Measurements from ENCODE around the gene MREG. TPM values are rescaled to one million over a fixed set of nuclear protein-coding genes. Genes with fewer than 3 reads are reported as not detected.

Gene MREG
- polyA plus RNA-seq, 2 of the 4 experiments (the other 2 are of a cell fraction) = 6.4 to 8.0 TPM

GRCh38 chr2:216033403-216033802 is 20.1 kb upstream of the MREG start:
- DNase-seq (ENCODE audit: low read depth in 1 of 2, low spot score in 1 of 2) (no peak), ATAC-seq (no peak), FAIRE-seq (no peak)
- CTCF ChIA-PET = interaction anchor here (0.6 to 5.0 kb wide), 27 partner anchors 9 to 1932 kb away, joined by 3 to 31 read pairs (median 4); partner anchors contain the start of genes PECR, TMEM169 and XRCC5
- H3K27ac ChIP-seq = no peak overlapping the region
- no peaks in the 10 kb centered on the region for H3K9me3 ChIP-seq
- H3K4me3 ChIP-seq = no peak overlapping the region
- no peak for TF ChIP-seq MAFK (IDR thresholded peaks at IDR 0.05; ENCODE audit: partially characterized antibody)
- TF ChIP-seq CHD2 (IDR thresholded peaks at IDR 0.05; ENCODE audit: low read length, partially characterized antibody) = no peak
- TF ChIP-seq ELK1 (IDR thresholded peaks at IDR 0.05; ENCODE audit: low read depth, low read length) = no peak
- no peak for TF ChIP-seq ZNF302 (CRISPR knock-in tag; IDR thresholded peaks at IDR 0.05)
- no peak for TF ChIP-seq NPAS2 (CRISPR knock-in tag; IDR thresholded peaks at IDR 0.05; ENCODE audit: borderline replicate concordance)
- no peak for TF ChIP-seq RARB (CRISPR knock-in tag; IDR thresholded peaks at IDR 0.05)
- TF ChIP-seq PHF8 (IDR thresholded peaks at IDR 0.05; ENCODE audit: borderline replicate concordance, low read depth) = no peak
- TF ChIP-seq HES2 (IDR thresholded peaks at IDR 0.05) = no peak
- no peak for TF ChIP-seq SREBF2 (IDR thresholded peaks at IDR 0.05)
- TF ChIP-seq KDM5A (IDR thresholded peaks at IDR 0.05) = no peak
- no peak for TF ChIP-seq USF2 (IDR thresholded peaks at IDR 0.05)
- TF ChIP-seq HOXA7 (CRISPR knock-in tag; IDR thresholded peaks at IDR 0.05) = no peak
- no peak for TF ChIP-seq RCOR1 (IDR thresholded peaks at IDR 0.05; ENCODE audit: low read depth, low read length)
- TF ChIP-seq E2F6 (IDR thresholded peaks at IDR 0.05; ENCODE audit: borderline replicate concordance, low read depth) = no peak
- TF ChIP-seq JUNB (IDR thresholded peaks at IDR 0.05) = no peak
- WGBS (ENCODE audit: missing lambda C conversion rate) = 96% methylated on average over 3 of the region's 3 CpGs
- no peaks in the 10 kb centered on the region for H3K4me1 ChIP-seq
- POLR2A ChIA-PET = no interaction called here
- H3K4me2 ChIP-seq = no peak overlapping the region

GRCh38 chr2:216031960-216032689 is 18.8 kb upstream of the MREG start:
- ChIA-PET POLR2A (no interaction called here), CTCF (interaction anchor here (1.6 to 5.0 kb wide), 4 partner anchors 8 to 82 kb away, joined by 6 to 31 read pairs (median 13); no protein-coding TSS in a partner anchor)
- no peak overlapping the region for H3K4me2 ChIP-seq
- DNase-seq (ENCODE audit: low read depth in 1 of 2, low spot score in 1 of 2) = no peak
- FAIRE-seq = no peak
- no peaks in the 10 kb centered on the region for H3K4me1 ChIP-seq
- ATAC-seq = no peak
- no peak overlapping the region for H3K27ac ChIP-seq
- H3K4me3 ChIP-seq = no peak overlapping the region
- TF ChIP-seq TP53 (CRISPR knock-in tag; IDR thresholded peaks at IDR 0.05) (no peak), FOXS1 (CRISPR knock-in tag; IDR thresholded peaks at IDR 0.05) (no peak), RFX5 (IDR thresholded peaks at IDR 0.05) (no peak), GATA3 (IDR thresholded peaks at IDR 0.05; ENCODE audit: borderline replicate concordance) (no peak), NR3C1 (IDR thresholded peaks at IDR 0.05) (no peak)
- 90% methylated on average over 1 of the region's 1 CpG for WGBS (ENCODE audit: missing lambda C conversion rate)
- no peaks in the 10 kb centered on the region for H3K9me3 ChIP-seq

- Histone ChIP-seq H3K4me3 (no peak overlapping the region), H3K4me2 (no peak overlapping the region), H3K27ac (no peak overlapping the region), H3K4me1 (no peaks in the 10 kb centered on the region), H3K9me3 (no peaks in the 10 kb centered on the region)
- no peak for ATAC-seq
- CTCF ChIA-PET = interaction anchor here (0.6 kb wide), 2 partner anchors 45 to 1683 kb away, joined by 3 read pairs; no protein-coding TSS in a partner anchor
- WGBS (ENCODE audit: missing lambda C conversion rate) = 97% methylated on average over 3 of the region's 3 CpGs
- no peak for DNase-seq (ENCODE audit: low read depth in 1 of 2, low spot score in 1 of 2)
- FAIRE-seq = no peak
- POLR2A ChIA-PET = no interaction called here
- TF ChIP-seq HES2 (IDR thresholded peaks at IDR 0.05) = no peak
- no peak for TF ChIP-seq BCL3 (IDR thresholded peaks at IDR 0.05)
- no peak for TF ChIP-seq RAD21 (conservative IDR thresholded peaks at IDR 0.05 in 1 of 2, IDR thresholded peaks at IDR 0.05 in 1 of 2)
- no peak for TF ChIP-seq ESRRA (IDR thresholded peaks at IDR 0.05; ENCODE audit: borderline replicate concordance, low read length)
- no peak for TF ChIP-seq FOSL2 (IDR thresholded peaks at IDR 0.05)
- no peak for TF ChIP-seq FOSL2 (CRISPR knock-in tag; IDR thresholded peaks at IDR 0.05)
- no peak for TF ChIP-seq KDM5A (IDR thresholded peaks at IDR 0.05)
- no peak for TF ChIP-seq BHLHE40 (IDR thresholded peaks at IDR 0.05; ENCODE audit: low read depth, low read length)
- no peak for TF ChIP-seq CTCF (IDR thresholded peaks at IDR 0.05)
- TF ChIP-seq CBX8 (IDR thresholded peaks at IDR 0.05) = no peak
- TF ChIP-seq RARB (CRISPR knock-in tag; IDR thresholded peaks at IDR 0.05) = no peak
- no peak for TF ChIP-seq SREBF2 (IDR thresholded peaks at IDR 0.05)
- TF ChIP-seq NFE2L2 (conservative IDR thresholded peaks at IDR 0.05; ENCODE audit: low read length) = no peak
- no peak for TF ChIP-seq NPAS2 (CRISPR knock-in tag; IDR thresholded peaks at IDR 0.05; ENCODE audit: borderline replicate concordance)
Measured at GRCh38 chr2:216030216-216030615, 16.9 kb upstream of the MREG start.

Measured in A549 (cell line).